Transverse colon (tissue), 4 donors: ENCODE results near the gene AGFG1. TPM values are rescaled to one million over a fixed set of nuclear protein-coding genes. Genes with fewer than 3 reads are reported as not detected.

Experiments used
- DNase-seq: peaks from one replicate; pipeline ENCODE4 v3.0.0-alpha.2; 2019
- H3K27ac ChIP-seq, 4 donors: fragments of 200-600 bp; sonication (generic); 2 replicates each; pipeline ENCODE4 v1.5.1; 2016 to 2018; ENCODE audit warnings: inconsistent platforms in 4 of 4
- H3K27me3 ChIP-seq: fragments of 200-600 bp; sonication (generic); 2 replicates; pipeline ENCODE4 v1.5.1; 2017; ENCODE audit warnings: inconsistent platforms
- H3K36me3 ChIP-seq, 4 donors: fragments of 200-600 bp; sonication (generic); 2 replicates each; pipeline ENCODE4 v1.5.1; 2017 to 2019; ENCODE audit warnings: inconsistent platforms in 4 of 4
- H3K4me1 ChIP-seq, 4 donors: fragments of 200-600 bp; sonication (generic); 2 replicates each; pipeline ENCODE4 v1.5.1; 2017 to 2020; ENCODE audit warnings: inconsistent platforms in 4 of 4
- H3K4me3 ChIP-seq, 4 donors: fragments of 200-600 bp; sonication (generic); 1 replicate in 1 of 4; 2 replicates in 3 of 4; pipeline versions ENCODE4 v1.5.1 to v1.6.1; 2017 to 2019; ENCODE audit warnings: inconsistent platforms in 4 of 4
- H3K9me3 ChIP-seq, 2 donors: fragments of 200-600 bp; sonication (generic); 2 replicates each; pipeline ENCODE4 v1.5.1; 2017 to 2019; ENCODE audit warnings: inconsistent platforms in 2 of 2
- EP300 ChIP-seq: sonication (generic); formaldehyde crosslinking; IDR thresholded peaks from one replicate; pipeline ENCODE4 v1.6.1; 2017; ENCODE audit warnings: antibody characterized with exemption, low read depth
- POLR2A ChIP-seq: fragments of 450-650 bp; IDR thresholded peaks from one replicate; pipeline ENCODE4 v1.6.1; 2016; ENCODE audit warnings: antibody characterized with exemption, mild to moderate bottlenecking, moderate library complexity
- POLR2AphosphoS5 ChIP-seq, 3 donors: sonication (generic); formaldehyde crosslinking; IDR thresholded peaks; one replicate each; pipeline ENCODE4 v1.6.1; 2016; ENCODE audit warnings: antibody characterized with exemption in 3 of 3
- WGBS, 2 donors: methylation state at CpG; one replicate each; pipeline ENCODE4 v1.1.5; 2018; ENCODE audit warnings: low coverage in 1 of 2; 5-methylcytosine and 5-hydroxymethylcytosine counted together
- in situ Hi-C, 4 donors: fragments of 200-750 bp; cut with MboI; loops; one replicate each; pipeline versions ENCODE4 v1.15.0 to v1.15.1; 2017; ENCODE audit warnings: low sequenced_read_pairs in 3 of 4, low pct_ligation_motif_present in 1 of 4, low pct_unique_long_range_greater_than_20kb in 1 of 4
- intact Hi-C: fragments of 100-400 bp; cut with DNase I; formaldehyde crosslinking; loops from one replicate; pipeline ENCODE4 v1.15.1; 2023; ENCODE audit warnings: low total_unique reads
- total RNA-seq, 4 donors: library from RNA; depleted of rRNA; stranded (reverse); fragments of >200 nt; gene quantifications; one replicate each; pipeline ENCODE4 v1.1.0, GENCODE V29; 2016
- TF ChIP-seq, protein P1 (sequence below), 5 experiments: fragments of 200-600 bp in 3 of 5; fragments of 450-650 bp in 2 of 5; sonication (generic) in 3 of 5; IDR thresholded peaks; 1 replicate in 2 of 5; 2 replicates in 3 of 5; pipeline ENCODE4 v1.5.1; 2016 to 2017; ENCODE audit warnings: antibody characterized with exemption in 5 of 5, inconsistent platforms in 3 of 5, mild to moderate bottlenecking in 2 of 5, moderate library complexity in 1 of 5

The AGFG1 gene
- total RNA-seq, 4 donors from 2014 or later = 15.5 to 76.3 (median 32.9) TPM

DNA sequence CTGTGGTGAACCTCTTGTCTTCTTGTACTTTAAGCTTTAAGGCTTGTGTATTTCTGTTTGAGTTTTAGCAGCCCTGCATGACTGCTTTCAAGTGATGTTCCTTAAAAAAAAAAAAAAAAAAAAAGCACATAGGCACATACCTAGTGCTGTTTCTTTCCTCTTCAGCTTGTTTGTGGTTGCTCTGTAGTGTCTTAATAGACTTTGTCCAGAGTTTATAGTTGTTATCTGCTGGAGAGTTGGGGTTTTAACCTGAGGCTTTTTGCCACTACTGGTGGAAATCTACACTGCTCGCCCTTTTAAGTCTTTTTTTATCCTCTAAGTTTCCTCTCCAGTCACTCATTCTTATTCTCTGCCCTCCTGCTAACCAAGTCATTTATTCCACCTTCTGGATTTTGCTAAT is 34.5 kb downstream of the AGFG1 start:
- in situ Hi-C loops = no loop called here
- Histone ChIP-seq H3K9me3 (no peaks in the 10 kb centered on the region), H3K36me3 (no peaks in the 10 kb centered on the region), H3K27ac (peak overlapping the region in 2 of 4 donors; percentile 28 to 49), H3K4me3 (no peak overlapping the region), H3K27me3 (no peaks in the 10 kb centered on the region), H3K4me1 (peaks cover 40 to 93% (median 68%) of the 10 kb centered on the region in 4 donors)
- no peak for DNase-seq
- TF ChIP-seq POLR2A = no peak
- no peak for TF ChIP-seq POLR2AphosphoS5 (IDR thresholded peaks at IDR 0.05)
- no peak for TF ChIP-seq EP300
- TF ChIP-seq, protein P1, sequence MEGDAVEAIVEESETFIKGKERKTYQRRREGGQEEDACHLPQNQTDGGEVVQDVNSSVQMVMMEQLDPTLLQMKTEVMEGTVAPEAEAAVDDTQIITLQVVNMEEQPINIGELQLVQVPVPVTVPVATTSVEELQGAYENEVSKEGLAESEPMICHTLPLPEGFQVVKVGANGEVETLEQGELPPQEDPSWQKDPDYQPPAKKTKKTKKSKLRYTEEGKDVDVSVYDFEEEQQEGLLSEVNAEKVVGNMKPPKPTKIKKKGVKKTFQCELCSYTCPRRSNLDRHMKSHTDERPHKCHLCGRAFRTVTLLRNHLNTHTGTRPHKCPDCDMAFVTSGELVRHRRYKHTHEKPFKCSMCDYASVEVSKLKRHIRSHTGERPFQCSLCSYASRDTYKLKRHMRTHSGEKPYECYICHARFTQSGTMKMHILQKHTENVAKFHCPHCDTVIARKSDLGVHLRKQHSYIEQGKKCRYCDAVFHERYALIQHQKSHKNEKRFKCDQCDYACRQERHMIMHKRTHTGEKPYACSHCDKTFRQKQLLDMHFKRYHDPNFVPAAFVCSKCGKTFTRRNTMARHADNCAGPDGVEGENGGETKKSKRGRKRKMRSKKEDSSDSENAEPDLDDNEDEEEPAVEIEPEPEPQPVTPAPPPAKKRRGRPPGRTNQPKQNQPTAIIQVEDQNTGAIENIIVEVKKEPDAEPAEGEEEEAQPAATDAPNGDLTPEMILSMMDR (IDR thresholded peaks at IDR 0.05) = no peak
- 50% methylated on average over 1 of the region's 1 CpG for WGBS, 2 donors
- intact Hi-C loops = no loop called here

DNA sequence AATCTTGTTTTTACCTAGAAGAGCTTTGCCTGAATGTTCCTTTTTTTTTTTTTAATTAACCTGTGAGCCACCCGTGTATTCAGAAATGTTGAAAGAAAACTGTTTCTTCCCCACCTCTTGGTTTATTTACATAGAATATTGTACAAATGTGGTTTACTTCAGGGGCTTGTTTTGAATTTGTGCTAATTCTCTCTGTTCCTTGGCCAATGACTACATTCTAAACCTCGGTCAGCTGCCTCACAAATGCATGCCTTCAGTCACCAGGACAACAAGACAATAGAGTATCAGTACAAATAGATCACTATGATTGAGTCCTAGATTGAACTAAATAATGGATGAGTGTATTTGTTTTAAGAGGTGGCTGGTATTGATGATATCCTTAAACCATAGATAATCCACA is 36.0 kb downstream of the AGFG1 start:
- TF ChIP-seq POLR2A = no peak
- TF ChIP-seq, protein P1 (IDR thresholded peaks at IDR 0.05) = no peak
- DNase-seq = no peak
- intact Hi-C loops (no loop called here), in situ Hi-C loops (no loop called here)
- no peak overlapping the region for H3K4me3 ChIP-seq
- WGBS, 2 donors = 67 to 74% methylated on average over 2 of the region's 2 CpGs
- H3K27ac ChIP-seq = no peak overlapping the region
- peaks cover 43 to 96% (median 73%) of the 10 kb centered on the region in 4 donors for H3K4me1 ChIP-seq
- no peaks in the 10 kb centered on the region for H3K36me3 ChIP-seq
- no peaks in the 10 kb centered on the region for H3K9me3 ChIP-seq
- no peaks in the 10 kb centered on the region for H3K27me3 ChIP-seq

DNA sequence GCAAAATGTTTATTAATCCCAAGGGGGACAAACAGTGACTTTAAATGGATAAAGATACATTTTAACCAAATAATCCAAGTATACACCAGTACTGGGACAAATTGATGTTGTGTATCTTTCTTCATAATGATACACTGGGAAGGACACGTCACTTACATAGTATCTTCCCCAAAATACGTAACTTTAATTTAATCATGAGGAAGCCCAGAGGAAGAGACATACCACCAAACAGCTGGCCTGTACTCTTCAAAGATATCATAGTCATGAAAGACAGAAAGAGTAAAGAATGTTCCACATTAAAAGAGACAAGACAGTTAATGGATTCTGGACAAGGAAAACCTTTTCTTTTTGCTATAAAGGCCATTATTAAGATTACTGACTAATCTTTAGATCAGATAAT is 37.1 kb downstream of the AGFG1 start:
- peaks cover 36 to 91% (median 66%) of the 10 kb centered on the region in 4 donors for H3K4me1 ChIP-seq
- TF ChIP-seq EP300 (no peak), POLR2A (no peak), POLR2AphosphoS5 (IDR thresholded peaks at IDR 0.05) (no peak)
- TF ChIP-seq, protein P1 (IDR thresholded peaks at IDR 0.05) = no peak
- no peaks in the 10 kb centered on the region for H3K36me3 ChIP-seq
- in situ Hi-C loops = no loop called here
- no peak for DNase-seq
- no peak overlapping the region for H3K4me3 ChIP-seq
- 86 to 87% methylated on average over 2 of the region's 2 CpGs for WGBS, 2 donors
- no peaks in the 10 kb centered on the region for H3K9me3 ChIP-seq
- H3K27me3 ChIP-seq = no peaks in the 10 kb centered on the region
- H3K27ac ChIP-seq = no peak overlapping the region
- intact Hi-C loops = no loop called here

DNA sequence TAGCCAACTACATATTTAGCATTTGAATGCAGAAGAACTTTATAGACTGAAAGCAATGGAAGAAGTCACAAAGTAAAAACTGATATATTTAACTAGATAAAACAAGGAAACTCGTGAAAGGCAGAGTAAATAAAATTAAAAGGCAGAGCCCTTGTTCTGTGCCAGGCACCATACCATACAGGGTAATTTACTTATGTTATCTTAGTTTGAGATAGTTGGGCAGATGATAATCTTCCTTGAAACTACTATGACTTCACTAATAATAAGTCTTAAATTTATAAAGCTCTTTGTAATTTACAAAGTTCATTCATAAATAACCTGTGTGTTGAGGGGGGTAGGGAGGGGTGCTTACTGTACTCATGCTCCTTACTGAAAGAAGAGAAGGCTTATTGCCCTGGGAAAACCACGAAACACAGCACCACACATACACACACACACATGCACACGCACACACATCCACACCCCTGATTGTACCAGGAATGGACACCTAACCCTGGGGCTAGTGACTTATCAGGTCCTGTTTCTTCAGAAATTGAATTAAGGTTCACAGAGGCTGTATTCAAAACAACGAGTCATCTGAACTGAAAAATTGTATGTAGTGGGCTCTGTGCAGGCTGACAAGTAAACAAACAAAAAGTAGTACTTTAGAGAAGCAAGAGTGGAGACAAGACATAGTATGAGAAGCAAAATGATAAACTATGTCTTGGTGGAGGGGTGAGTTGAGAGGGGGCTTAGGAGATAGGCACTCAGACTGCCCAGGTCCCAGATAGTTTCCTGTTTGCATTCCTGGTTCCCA is 38.1 kb downstream of the AGFG1 start:
- in situ Hi-C loops = no loop called here
- Histone ChIP-seq H3K27me3 (no peaks in the 10 kb centered on the region), H3K27ac (peak overlapping the region in 3 of 4 donors; percentile 18 to 46 (median 42)), H3K36me3 (no peaks in the 10 kb centered on the region), H3K4me1 (peaks cover 31 to 83% (median 59%) of the 10 kb centered on the region in 4 donors), H3K9me3 (no peaks in the 10 kb centered on the region), H3K4me3 (no peak overlapping the region)
- no peak for TF ChIP-seq POLR2A
- no peak for TF ChIP-seq POLR2AphosphoS5 (IDR thresholded peaks at IDR 0.05)
- TF ChIP-seq, protein P1 (IDR thresholded peaks at IDR 0.05) = no peak
- no peak for TF ChIP-seq EP300
- intact Hi-C loops = no loop called here
- 63 to 68% methylated on average over 2 to 4 of the region's 4 CpGs for WGBS, 2 donors
- DNase-seq = no peak
